NCI-H2227 treated with DMSO at 0.1 percent for 48 hours (cell line): Measurements from ENCODE around the gene OR10D3.
"Not testable (repeated sequence)": the region's sequence is repeated elsewhere in the genome, so short reads cannot be mapped to it uniquely, and the experiment has no call there.

Experiments
- DNase-seq: peaks from one replicate; lab custom pipeline; 2025; lab: John Stamatoyannopoulos, UW

Gene OR10D3

GRCh38 chr11:124194293-124195188, 11.4 kb downstream of the OR10D3 start:
- no peak for DNase-seq

- no peak for DNase-seq
Observed at GRCh38 chr11:124195189-124195734, 12.1 kb downstream of the OR10D3 start.

GRCh38 chr11:124197999-124198398, 14.9 kb downstream of the OR10D3 start:
- no peak for DNase-seq

DNA sequence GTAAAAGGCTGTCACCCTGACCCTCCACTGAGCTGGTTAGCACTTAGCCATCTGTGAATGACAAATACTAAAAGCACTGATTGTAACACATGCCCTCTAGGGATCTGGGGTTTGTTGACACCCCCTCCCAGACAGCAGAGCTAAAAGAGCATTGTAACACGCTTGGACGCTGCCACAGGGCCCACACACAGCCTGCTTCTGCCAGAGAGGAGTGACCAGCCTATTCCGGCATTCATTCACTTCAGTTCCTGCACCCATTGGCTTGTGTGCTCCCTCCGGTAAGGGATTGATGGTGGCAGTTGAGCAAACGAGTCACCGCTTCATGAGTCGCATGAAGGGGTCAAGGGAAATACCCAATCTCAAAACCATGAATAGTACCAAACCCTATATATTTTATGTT, 15.8 kb downstream of the OR10D3 start:
- no peak for DNase-seq

GRCh38 chr11:124199702-124200101, 16.6 kb downstream of the OR10D3 start:
- no peak for DNase-seq

GRCh38 chr11:124200671-124201070, 17.5 kb downstream of the OR10D3 start:
- no peak for DNase-seq

DNA sequence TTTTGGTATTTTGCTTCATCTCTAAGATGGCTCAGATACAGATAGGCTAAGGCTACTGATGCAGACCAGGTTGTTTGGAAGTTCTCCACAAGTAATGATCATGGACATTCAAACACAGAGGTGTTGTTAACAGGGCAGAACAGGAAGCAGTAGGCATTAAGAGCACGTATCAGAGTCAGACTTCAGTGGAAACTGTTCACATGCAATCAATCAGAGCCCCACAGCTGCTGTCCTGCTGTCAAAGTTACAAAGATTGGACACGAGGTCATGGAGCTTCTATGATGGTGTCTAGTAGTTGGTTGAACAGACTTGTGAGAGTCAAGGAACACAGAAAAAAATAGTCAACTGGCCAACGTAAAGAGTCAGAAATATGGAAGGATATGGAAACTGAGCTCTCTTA, 19.8 kb downstream of the OR10D3 start:
- no peak for DNase-seq

DNA sequence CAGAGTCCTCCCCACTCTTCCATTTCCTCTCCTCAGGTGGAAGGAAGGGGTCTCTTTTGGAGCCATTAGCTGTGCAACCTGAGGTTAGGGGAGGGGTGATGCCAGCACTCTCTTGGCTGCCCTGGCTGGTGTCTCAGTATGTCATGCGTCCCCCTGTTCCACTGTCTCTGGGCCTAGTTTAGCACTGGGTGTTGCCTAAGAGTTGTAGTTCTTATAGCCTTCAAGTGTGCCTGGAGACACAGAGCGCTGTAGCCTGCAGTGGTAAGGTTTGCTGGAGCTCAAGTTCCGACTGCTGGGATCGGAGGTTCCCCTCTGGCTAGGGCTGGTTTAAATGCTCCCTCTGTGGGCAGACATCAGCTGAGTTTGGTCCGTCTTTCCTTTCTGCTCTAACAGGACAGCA, 20.9 kb downstream of the OR10D3 start:
- DNase-seq: no peak

- no peak for DNase-seq
Observed at GRCh38 chr11:124207102-124207792, 24.1 kb downstream of the OR10D3 start.

DNA sequence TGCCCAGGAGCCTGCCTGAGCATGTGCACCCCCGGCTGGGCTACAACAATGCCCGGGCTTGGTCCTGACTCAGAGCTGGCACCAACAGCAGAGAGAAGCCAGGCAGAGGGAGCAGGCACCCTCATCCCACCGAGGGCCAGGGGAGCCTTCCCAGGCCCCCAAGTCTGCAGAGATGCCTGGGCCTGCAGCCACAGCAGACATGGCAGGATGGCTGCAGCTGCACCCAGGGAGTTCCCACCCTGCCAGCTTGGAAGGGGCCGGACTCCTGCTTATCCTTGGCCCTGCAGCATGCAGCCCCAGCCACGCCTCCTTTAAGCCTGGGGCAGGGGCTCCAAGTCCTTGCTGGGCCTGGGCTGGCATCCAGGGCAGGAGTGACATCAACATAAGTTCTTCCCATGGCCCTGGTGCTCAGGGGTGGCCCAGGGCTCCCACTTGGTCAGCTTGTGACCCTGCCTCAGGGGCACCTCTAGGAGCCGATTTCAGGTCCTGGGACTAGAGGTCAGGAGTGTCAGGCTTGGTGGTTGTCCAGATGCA, 26.7 kb downstream of the OR10D3 start:
- DNase-seq: no peak

DNA sequence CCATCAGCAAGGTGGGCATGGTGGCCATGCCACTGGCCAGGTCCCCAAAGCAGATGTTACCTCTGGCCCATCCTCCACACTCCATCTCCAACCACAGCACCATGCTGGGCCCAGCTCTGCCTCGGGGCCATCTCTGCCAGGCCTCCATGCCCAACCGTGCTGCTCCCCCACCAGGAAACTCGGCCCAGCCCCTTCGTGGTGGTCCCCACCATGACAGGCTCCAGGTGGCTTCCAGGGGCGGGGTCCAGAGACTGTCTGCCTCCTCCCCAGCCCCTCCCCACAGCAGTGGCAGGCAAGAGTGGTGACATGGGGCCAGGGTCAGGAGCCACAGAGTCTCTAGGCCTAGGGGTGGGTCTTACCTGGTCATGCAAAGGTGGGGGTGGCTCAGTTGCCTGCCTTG, 27.3 kb downstream of the OR10D3 start:
- DNase-seq: no peak

- DNase-seq: no peak
Observed at GRCh38 chr11:124211321-124211720, 28.2 kb downstream of the OR10D3 start.

DNA sequence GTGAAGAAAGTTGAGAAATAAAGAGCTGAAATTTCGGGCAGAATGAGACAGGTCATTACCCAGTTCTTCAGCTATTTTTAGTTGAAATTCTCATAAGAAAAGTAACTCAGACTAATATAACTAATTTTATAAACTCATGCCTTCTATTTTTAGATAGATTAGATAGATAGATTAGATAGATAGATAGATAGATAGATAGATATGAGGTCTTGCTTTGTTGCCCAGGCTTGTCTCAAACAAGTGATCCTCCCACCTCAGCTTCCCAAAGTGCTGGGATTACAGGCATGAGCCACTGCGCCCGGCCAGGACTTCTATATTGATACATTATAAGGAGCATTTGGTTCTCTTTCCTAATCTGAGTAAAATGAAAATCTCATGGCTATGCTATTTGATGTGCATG, 30.9 kb downstream of the OR10D3 start:
- no peak for DNase-seq

- no peak for DNase-seq
Observed at GRCh38 chr11:124219126-124219525, 36.0 kb downstream of the OR10D3 start.

GRCh38 chr11:124222407-124222806, 39.3 kb downstream of the OR10D3 start:
- DNase-seq: no peak

- not testable (repeated sequence) for DNase-seq
Observed at GRCh38 chr11:124224618-124225423, 41.7 kb downstream of the OR10D3 start.

GRCh38 chr11:124225471-124225870, 42.3 kb downstream of the OR10D3 start:
- no peak for DNase-seq

GRCh38 chr11:124233376-124233775, 50.2 kb downstream of the OR10D3 start:
- DNase-seq: no peak
